A549 (cell line): ENCODE data around the gene SLC6A20.

Experiments used
- EHF ChIP-seq: fragments of 250-450 bp; sonication (Bioruptor Pico); IDR thresholded peaks from 2 replicates; pipeline ENCODE4 v1.5.0; 2020; ENCODE audit warnings: mild to moderate bottlenecking
- RNF2 ChIP-seq: fragments of 200-600 bp; sonication (generic); IDR thresholded peaks from 2 replicates; pipeline ENCODE4 v1.6.1; 2016; ENCODE audit warnings: low read depth, mild to moderate bottlenecking, antibody characterized with exemption, moderate library complexity, borderline replicate concordance
- TF ChIP-seq, protein P1 (sequence below): IDR thresholded peaks from 2 replicates; pipeline ENCODE4 v1.6.1; 2012

DNA sequence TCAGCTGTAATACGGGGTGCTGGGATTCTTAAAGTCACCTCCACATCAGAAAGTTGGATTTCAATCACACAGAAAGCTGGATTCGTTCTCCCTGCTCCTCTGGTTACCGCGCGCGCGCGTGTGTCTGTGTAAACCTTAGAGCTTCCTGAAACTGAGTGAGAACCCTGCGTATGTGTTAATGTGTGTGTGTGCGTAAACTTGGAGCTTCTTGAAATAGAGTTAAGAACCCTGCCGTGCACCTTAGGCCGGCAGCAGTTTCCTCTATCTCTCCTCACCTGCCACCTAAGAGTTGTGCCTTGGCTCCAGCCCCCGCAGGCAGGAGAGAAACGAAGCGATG is 45.1 kb upstream of the SLC6A20 start:
- TF ChIP-seq EHF (CRISPR knock-in tag) = no peak
- TF ChIP-seq, protein P1, sequence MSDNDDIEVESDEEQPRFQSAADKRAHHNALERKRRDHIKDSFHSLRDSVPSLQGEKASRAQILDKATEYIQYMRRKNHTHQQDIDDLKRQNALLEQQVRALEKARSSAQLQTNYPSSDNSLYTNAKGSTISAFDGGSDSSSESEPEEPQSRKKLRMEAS = no peak
- no peak for TF ChIP-seq RNF2
